ENCODE measurements around the gene MAP2K2.
A peak's percentile ranks its signal among the peaks of the same experiment; 100 is the strongest.
"Not testable (repeated sequence)": the region's sequence is repeated elsewhere in the genome, so short reads cannot be mapped to it uniquely, and the experiment has no call there.

MAP2K2 gene

DNA sequence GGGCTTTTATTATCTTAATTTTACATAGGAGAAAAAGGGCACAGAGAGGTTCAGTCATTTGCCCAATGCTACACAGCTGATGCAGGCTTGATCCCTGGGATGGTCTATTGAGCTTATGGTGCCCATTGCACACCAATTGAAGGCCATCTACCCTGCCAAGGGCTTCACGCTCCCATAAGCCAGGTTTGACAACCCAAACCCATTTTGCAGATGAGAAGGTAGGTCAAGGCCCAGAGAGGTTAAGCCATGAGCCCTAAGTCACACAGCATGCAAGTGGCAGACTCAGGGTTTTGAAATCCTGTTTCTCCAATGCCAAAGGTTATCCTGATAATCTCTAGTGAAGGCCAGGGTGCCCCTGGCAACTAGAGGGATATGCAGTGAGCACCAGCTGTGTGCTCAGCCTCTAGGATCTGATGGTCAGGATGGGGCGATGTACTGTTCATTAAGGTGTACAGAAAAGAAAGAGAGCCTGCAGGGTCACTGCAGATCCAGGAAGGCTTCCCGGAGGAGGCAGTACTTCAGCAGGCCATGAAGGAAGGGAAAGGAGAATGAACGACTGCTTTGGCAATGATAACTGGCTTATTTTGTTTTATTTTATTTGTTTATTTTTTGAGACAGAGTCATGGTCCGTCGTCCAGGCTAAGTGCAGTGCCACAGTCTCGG is 37.6 kb upstream of the MAP2K2 start:
- Histone ChIP-seq H2BK15ac (ENCODE audit: low read depth, poor library complexity, severe bottlenecking) (no peak overlapping the region), H4K91ac (ENCODE audit: low read length) (no peak overlapping the region), H3K4me1 (ENCODE audit: control insufficient read depth, insufficient read depth, low read depth, low read length) (no peaks in the 10 kb centered on the region), H3K4ac (ENCODE audit: low read depth in 1 of 2, low read length in 2 of 2) (no peak overlapping the region), H3K4me3 (ENCODE audit: insufficient read depth in 1 of 2, low read depth in 1 of 2, low read length in 2 of 2) (no peak overlapping the region), H2BK12ac (ENCODE audit: low read length in 2 of 2) (no peak overlapping the region), H3K27me3 (ENCODE audit: control insufficient read depth in 1 of 2, insufficient read depth in 1 of 2, low read length in 2 of 2) (peaks cover 12 to 28% of the 10 kb centered on the region in 2 experiments), H2BK5ac (ENCODE audit: low read depth, low read length, poor library complexity, severe bottlenecking) (no peak overlapping the region), H3K18ac (ENCODE audit: low read depth in 1 of 2, low read length in 2 of 2) (no peak overlapping the region), H3K23ac (ENCODE audit: low read length in 2 of 2) (no peak overlapping the region), H3K79me1 (replicated peaks; ENCODE audit: low read length, poor library complexity, severe bottlenecking) (no peaks in the 10 kb centered on the region), H3K9ac (ENCODE audit: low read length) (no peak overlapping the region), H3K9me3 (ENCODE audit: control insufficient read depth, low read length) (no peaks in the 10 kb centered on the region), H2AK5ac (ENCODE audit: low read length, severe bottlenecking) (no peak overlapping the region), H4K8ac (ENCODE audit: low read length) (no peak overlapping the region), H3K4me2 (ENCODE audit: low read length, poor library complexity, severe bottlenecking) (no peak overlapping the region), H3K27ac (ENCODE audit: low read length, poor library complexity, severe bottlenecking) (no peak overlapping the region), H3K36me3 (ENCODE audit: control insufficient read depth in 1 of 2, insufficient read depth in 2 of 2, low read depth in 1 of 2, low read length in 2 of 2) (no peaks in the 10 kb centered on the region), H3K14ac (ENCODE audit: low read length in 2 of 2) (no peak overlapping the region), H2BK120ac (ENCODE audit: low read depth, low read length) (no peak overlapping the region), H2AFZ (ENCODE audit: low read depth, low read length) (no peak overlapping the region)
- WGBS, result 84% methylated on average over 7 of the region's 7 CpGs
- no peak for DNase-seq

DNA sequence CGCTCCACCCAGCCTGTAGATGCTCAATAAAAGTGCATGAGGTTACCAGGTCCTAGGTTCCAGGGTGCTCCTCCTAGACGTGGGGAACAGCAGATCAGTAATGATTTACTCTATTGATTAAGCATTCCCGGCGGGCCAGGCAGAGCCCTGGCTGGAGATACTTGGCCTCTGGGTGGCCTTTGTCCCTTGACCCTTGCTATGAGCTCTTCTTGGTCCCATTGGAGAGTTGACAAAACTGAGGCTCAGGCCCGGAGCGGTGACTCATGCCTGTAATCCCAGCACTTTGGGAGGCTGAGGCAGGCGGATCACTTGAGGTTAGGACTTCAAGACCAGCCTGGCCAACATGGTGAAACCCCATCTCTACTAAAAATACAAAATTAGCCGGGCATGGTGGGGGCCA is 34.0 kb upstream of the MAP2K2 start:
- not testable (repeated sequence) for H3K27ac ChIP-seq (ENCODE audit: low read length, poor library complexity, severe bottlenecking); H2BK15ac ChIP-seq (ENCODE audit: low read depth, poor library complexity, severe bottlenecking); H2BK120ac ChIP-seq (ENCODE audit: low read depth, low read length); H2AK5ac ChIP-seq (ENCODE audit: low read length, severe bottlenecking); H3K4me3 ChIP-seq (ENCODE audit: insufficient read depth in 1 of 2, low read depth in 1 of 2, low read length in 2 of 2); H3K9me3 ChIP-seq (ENCODE audit: control insufficient read depth, low read length); H4K8ac ChIP-seq (ENCODE audit: low read length); H2BK12ac ChIP-seq (ENCODE audit: low read length in 2 of 2); H4K91ac ChIP-seq (ENCODE audit: low read length); H3K4me1 ChIP-seq (ENCODE audit: control insufficient read depth, insufficient read depth, low read depth, low read length); H3K4me2 ChIP-seq (ENCODE audit: low read length, poor library complexity, severe bottlenecking); H2AFZ ChIP-seq (ENCODE audit: low read depth, low read length); H3K9ac ChIP-seq (ENCODE audit: low read length); H3K79me1 ChIP-seq (replicated peaks; ENCODE audit: low read length, poor library complexity, severe bottlenecking); H3K18ac ChIP-seq (ENCODE audit: low read depth in 1 of 2, low read length in 2 of 2); H3K23ac ChIP-seq (ENCODE audit: low read length in 2 of 2); H3K4ac ChIP-seq (ENCODE audit: low read depth in 1 of 2, low read length in 2 of 2); H3K36me3 ChIP-seq (ENCODE audit: control insufficient read depth in 1 of 2, insufficient read depth in 2 of 2, low read depth in 1 of 2, low read length in 2 of 2); H2BK5ac ChIP-seq (ENCODE audit: low read depth, low read length, poor library complexity, severe bottlenecking); H3K14ac ChIP-seq (ENCODE audit: low read length in 2 of 2); DNase-seq
- peaks cover 17 to 27% of the 10 kb centered on the region in 2 experiments for H3K27me3 ChIP-seq (ENCODE audit: control insufficient read depth in 1 of 2, insufficient read depth in 1 of 2, low read length in 2 of 2)
- 87% methylated on average over 8 of the region's 8 CpGs for WGBS

- H4K8ac ChIP-seq (ENCODE audit: low read length), result no peak overlapping the region
- H3K4me3 ChIP-seq (ENCODE audit: insufficient read depth in 1 of 2, low read depth in 1 of 2, low read length in 2 of 2), result no peak overlapping the region
- peak overlapping the region; percentile 65 for H4K91ac ChIP-seq (ENCODE audit: low read length)
- peak overlapping the region; percentile 7 for H2BK15ac ChIP-seq (ENCODE audit: low read depth, poor library complexity, severe bottlenecking)
- no peak overlapping the region for H3K18ac ChIP-seq (ENCODE audit: low read depth in 1 of 2, low read length in 2 of 2)
- no peak overlapping the region for H2AFZ ChIP-seq (ENCODE audit: low read depth, low read length)
- 85% methylated on average over 6 of the region's 6 CpGs for whole genome bisulfite sequencing
- H2AK5ac ChIP-seq (ENCODE audit: low read length, severe bottlenecking), result no peak overlapping the region
- H2BK120ac ChIP-seq (ENCODE audit: low read depth, low read length), result no peak overlapping the region
- H3K27ac ChIP-seq (ENCODE audit: low read length, poor library complexity, severe bottlenecking), result no peak overlapping the region
- H3K23ac ChIP-seq (ENCODE audit: low read length in 2 of 2), result no peak overlapping the region
- no peak overlapping the region for H3K4me2 ChIP-seq (ENCODE audit: low read length, poor library complexity, severe bottlenecking)
- DNase-seq, result no peak
- no peaks in the 10 kb centered on the region for H3K9me3 ChIP-seq (ENCODE audit: control insufficient read depth, low read length)
- no peaks in the 10 kb centered on the region for H3K79me1 ChIP-seq (replicated peaks; ENCODE audit: low read length, poor library complexity, severe bottlenecking)
- H2BK5ac ChIP-seq (ENCODE audit: low read depth, low read length, poor library complexity, severe bottlenecking), result no peak overlapping the region
- H3K14ac ChIP-seq (ENCODE audit: low read length in 2 of 2), result no peak overlapping the region
- H2BK12ac ChIP-seq (ENCODE audit: low read length in 2 of 2), result peak overlapping the region in 1 of 2 experiments; percentile 33
- H3K9ac ChIP-seq (ENCODE audit: low read length), result no peak overlapping the region
- H3K4ac ChIP-seq (ENCODE audit: low read depth in 1 of 2, low read length in 2 of 2), result no peak overlapping the region
- H3K27me3 ChIP-seq (ENCODE audit: control insufficient read depth in 1 of 2, insufficient read depth in 1 of 2, low read length in 2 of 2), result peaks cover 17 to 27% of the 10 kb centered on the region in 2 experiments
- H3K4me1 ChIP-seq (ENCODE audit: control insufficient read depth, insufficient read depth, low read depth, low read length), result no peaks in the 10 kb centered on the region
- H3K36me3 ChIP-seq (ENCODE audit: control insufficient read depth in 1 of 2, insufficient read depth in 2 of 2, low read depth in 1 of 2, low read length in 2 of 2), result no peaks in the 10 kb centered on the region
These were observed 33.2 kb upstream of the MAP2K2 start for GRCh38 chr19:4157164-4157563.

GRCh38 chr19:4154571-4155312 is 30.8 kb upstream of the MAP2K2 start:
- no peaks in the 10 kb centered on the region for H3K4me1 ChIP-seq (ENCODE audit: control insufficient read depth, insufficient read depth, low read depth, low read length)
- no peak overlapping the region for H2AK5ac ChIP-seq (ENCODE audit: low read length, severe bottlenecking)
- H3K9ac ChIP-seq (ENCODE audit: low read length), result no peak overlapping the region
- no peaks in the 10 kb centered on the region for H3K36me3 ChIP-seq (ENCODE audit: control insufficient read depth in 1 of 2, insufficient read depth in 2 of 2, low read depth in 1 of 2, low read length in 2 of 2)
- H3K27ac ChIP-seq (ENCODE audit: low read length, poor library complexity, severe bottlenecking), result no peak overlapping the region
- H2AFZ ChIP-seq (ENCODE audit: low read depth, low read length), result no peak overlapping the region
- H3K27me3 ChIP-seq (ENCODE audit: control insufficient read depth in 1 of 2, insufficient read depth in 1 of 2, low read length in 2 of 2), result peaks cover 20 to 21% of the 10 kb centered on the region in 2 experiments
- H3K4me3 ChIP-seq (ENCODE audit: insufficient read depth in 1 of 2, low read depth in 1 of 2, low read length in 2 of 2), result no peak overlapping the region
- no peak overlapping the region for H3K4me2 ChIP-seq (ENCODE audit: low read length, poor library complexity, severe bottlenecking)
- H4K91ac ChIP-seq (ENCODE audit: low read length), result no peak overlapping the region
- H3K9me3 ChIP-seq (ENCODE audit: control insufficient read depth, low read length), result no peaks in the 10 kb centered on the region
- no peak for DNase-seq
- no peak overlapping the region for H3K23ac ChIP-seq (ENCODE audit: low read length in 2 of 2)
- no peak overlapping the region for H2BK12ac ChIP-seq (ENCODE audit: low read length in 2 of 2)
- H3K18ac ChIP-seq (ENCODE audit: low read depth in 1 of 2, low read length in 2 of 2), result no peak overlapping the region
- no peak overlapping the region for H3K14ac ChIP-seq (ENCODE audit: low read length in 2 of 2)
- H3K79me1 ChIP-seq (replicated peaks; ENCODE audit: low read length, poor library complexity, severe bottlenecking), result no peaks in the 10 kb centered on the region
- no peak overlapping the region for H2BK120ac ChIP-seq (ENCODE audit: low read depth, low read length)
- WGBS, result 81% methylated on average over 21 of the region's 21 CpGs
- H2BK15ac ChIP-seq (ENCODE audit: low read depth, poor library complexity, severe bottlenecking), result no peak overlapping the region
- H3K4ac ChIP-seq (ENCODE audit: low read depth in 1 of 2, low read length in 2 of 2), result no peak overlapping the region
- H4K8ac ChIP-seq (ENCODE audit: low read length), result no peak overlapping the region
- no peak overlapping the region for H2BK5ac ChIP-seq (ENCODE audit: low read depth, low read length, poor library complexity, severe bottlenecking)
